ENCODE data around the gene ZBTB20.

DNA sequence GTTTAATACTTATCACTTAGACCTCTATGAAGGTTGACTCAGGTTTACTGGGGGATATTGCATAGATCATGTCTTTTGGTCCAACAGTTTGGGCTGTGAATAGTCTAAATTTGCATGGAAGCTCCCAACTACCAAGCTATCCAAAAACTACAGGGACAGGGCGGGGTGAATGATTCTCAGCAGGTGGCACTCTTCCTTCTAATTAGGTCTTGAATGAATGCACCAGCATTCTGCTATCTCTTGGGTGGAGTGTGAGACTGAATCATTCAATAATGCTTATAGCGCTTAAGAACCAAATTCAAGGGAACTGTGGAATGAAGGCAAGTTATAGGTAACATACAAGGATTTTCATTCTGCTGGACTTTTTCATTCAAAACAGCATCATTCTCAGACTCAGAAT, 507.0 kb downstream of the ZBTB20 start:
- TF ChIP-seq CTCF (IDR thresholded peaks at IDR 0.05; ENCODE audit: poor library complexity, severe bottlenecking), result no peak
- no peak for TF ChIP-seq RAD21 (conservative IDR thresholded peaks at IDR 0.05)
- no peak for TF ChIP-seq EP300 (conservative IDR thresholded peaks at IDR 0.05; ENCODE audit: poor library complexity, severe bottlenecking)
- TF ChIP-seq TAF1 (IDR thresholded peaks at IDR 0.05; ENCODE audit: low read depth), result no peak
- TF ChIP-seq POLR2AphosphoS5 (IDR thresholded peaks at IDR 0.05), result no peak
- TF ChIP-seq EZH2 (IDR thresholded peaks at IDR 0.05; ENCODE audit: borderline replicate concordance, insufficient read depth, low read length, poor library complexity, severe bottlenecking), result no peak
- TF ChIP-seq MXI1 (conservative IDR thresholded peaks at IDR 0.05; ENCODE audit: poor library complexity, severe bottlenecking), result no peak
- TF ChIP-seq, protein P1, sequence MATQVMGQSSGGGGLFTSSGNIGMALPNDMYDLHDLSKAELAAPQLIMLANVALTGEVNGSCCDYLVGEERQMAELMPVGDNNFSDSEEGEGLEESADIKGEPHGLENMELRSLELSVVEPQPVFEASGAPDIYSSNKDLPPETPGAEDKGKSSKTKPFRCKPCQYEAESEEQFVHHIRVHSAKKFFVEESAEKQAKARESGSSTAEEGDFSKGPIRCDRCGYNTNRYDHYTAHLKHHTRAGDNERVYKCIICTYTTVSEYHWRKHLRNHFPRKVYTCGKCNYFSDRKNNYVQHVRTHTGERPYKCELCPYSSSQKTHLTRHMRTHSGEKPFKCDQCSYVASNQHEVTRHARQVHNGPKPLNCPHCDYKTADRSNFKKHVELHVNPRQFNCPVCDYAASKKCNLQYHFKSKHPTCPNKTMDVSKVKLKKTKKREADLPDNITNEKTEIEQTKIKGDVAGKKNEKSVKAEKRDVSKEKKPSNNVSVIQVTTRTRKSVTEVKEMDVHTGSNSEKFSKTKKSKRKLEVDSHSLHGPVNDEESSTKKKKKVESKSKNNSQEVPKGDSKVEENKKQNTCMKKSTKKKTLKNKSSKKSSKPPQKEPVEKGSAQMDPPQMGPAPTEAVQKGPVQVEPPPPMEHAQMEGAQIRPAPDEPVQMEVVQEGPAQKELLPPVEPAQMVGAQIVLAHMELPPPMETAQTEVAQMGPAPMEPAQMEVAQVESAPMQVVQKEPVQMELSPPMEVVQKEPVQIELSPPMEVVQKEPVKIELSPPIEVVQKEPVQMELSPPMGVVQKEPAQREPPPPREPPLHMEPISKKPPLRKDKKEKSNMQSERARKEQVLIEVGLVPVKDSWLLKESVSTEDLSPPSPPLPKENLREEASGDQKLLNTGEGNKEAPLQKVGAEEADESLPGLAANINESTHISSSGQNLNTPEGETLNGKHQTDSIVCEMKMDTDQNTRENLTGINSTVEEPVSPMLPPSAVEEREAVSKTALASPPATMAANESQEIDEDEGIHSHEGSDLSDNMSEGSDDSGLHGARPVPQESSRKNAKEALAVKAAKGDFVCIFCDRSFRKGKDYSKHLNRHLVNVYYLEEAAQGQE (IDR thresholded peaks at IDR 0.05; ENCODE audit: borderline replicate concordance), result no peak

Measured in neural cell (in vitro differentiated cells).